Heart left ventricle (tissue), 16 donors: ENCODE data around the gene SEL1L. TPM values are rescaled to one million over a fixed set of nuclear protein-coding genes. Genes with fewer than 3 reads are reported as not detected.
A peak's percentile ranks its signal among the peaks of the same experiment; 100 is the strongest.
"Not testable (repeated sequence)": the region's sequence is repeated elsewhere in the genome, so short reads cannot be mapped to it uniquely, and the experiment has no call there.

Experiments used
- ATAC-seq, 4 donors: fragments of 200-7000 bp; cut with Tn5 transposase; one replicate each; pipeline ENCODE4 v1.9.1; 2020 to 2022; ENCODE audit warnings: moderate library complexity in 4 of 4, mild to moderate bottlenecking in 3 of 4, moderate number of reproducible peaks in 1 of 4
- DNase-seq, 5 donors: peaks; one replicate each; pipeline ENCODE4 v3.0.0-alpha.2; 2020
- H3K27ac ChIP-seq, 12 donors: fragments of 200-600 bp; sonication (generic) in 4 of 12; one replicate each; pipeline versions ENCODE4 v1.5.0 to v1.8.0; 2016 to 2022; ENCODE audit warnings: mild to moderate bottlenecking in 2 of 12
- H3K27me3 ChIP-seq, 9 donors: fragments of 200-600 bp; sonication (generic) in 2 of 9; one replicate each; pipeline versions ENCODE4 v1.5.1 to v1.8.0; 2016 to 2022; ENCODE audit warnings: mild to moderate bottlenecking in 3 of 9
- H3K36me3 ChIP-seq, 9 donors: fragments of 200-600 bp; sonication (generic) in 2 of 9; one replicate each; pipeline versions ENCODE4 v1.5.0 to v1.8.0; 2018 to 2022; ENCODE audit warnings: mild to moderate bottlenecking in 2 of 9
- H3K4me1 ChIP-seq, 12 donors: fragments of 200-600 bp; sonication (generic) in 4 of 12; one replicate each; pipeline versions ENCODE4 v1.5.0 to v1.8.0; 2016 to 2022; ENCODE audit warnings: mild to moderate bottlenecking in 3 of 12
- H3K4me3 ChIP-seq, 12 donors: fragments of 200-600 bp; sonication (generic) in 4 of 12; one replicate each; pipeline versions ENCODE4 v1.5.0 to v1.8.0; 2017 to 2022; ENCODE audit warnings: mild to moderate bottlenecking in 9 of 12, moderate library complexity in 4 of 12
- H3K9me3 ChIP-seq, 12 donors: fragments of 200-600 bp; sonication (generic) in 4 of 12; one replicate each; pipeline versions ENCODE4 v1.5.0 to v1.8.0; 2016 to 2022; ENCODE audit warnings: mild to moderate bottlenecking in 1 of 12
- POLR2A ChIP-seq, 2 donors: fragments of 450-650 bp; IDR thresholded peaks; one replicate each; pipeline ENCODE4 v1.6.1; 2017; ENCODE audit warnings: antibody characterized with exemption in 2 of 2, mild to moderate bottlenecking in 2 of 2, moderate library complexity in 2 of 2
- WGBS, 4 donors: extraction: QIAGEN DNeasy Blood & Tissue Kit in 2 of 4; methylation state at CpG; one replicate each; pipeline versions ENCODE4 v1.1.5 to v1.1.7; 2013 to 2018; 5-methylcytosine and 5-hydroxymethylcytosine counted together
- intact Hi-C, 10 donors: fragments of 100-400 bp; cut with DNase I; formaldehyde crosslinking; loops; one replicate each; pipeline versions ENCODE4 v1.11.1 to v1.14.2; 2022
- polyA plus RNA-seq, 2 donors: library from polyadenylated mRNA; stranded (reverse); fragments of 200-250 nt; gene quantifications; one replicate each; pipeline ENCODE4 v1.2.3, GENCODE V29; 2013
- total RNA-seq, 9 donors: library from RNA; depleted of rRNA in 2 of 9; stranded (reverse); fragments of >200 nt in 2 of 9; fragmentation: NEBNext Ultra II Directional in 3 of 9; extraction: Animal tissue kit (Norgen Biotek cat#: 25700) in 3 of 9; gene quantifications; one replicate each; pipeline versions ENCODE4 v1.1.0 to v1.2.4, GENCODE V29; 2016 to 2023
- TF ChIP-seq, protein P1 (sequence below), 12 donors: fragments of 200-600 bp; sonication (generic) in 4 of 12; IDR thresholded peaks; one replicate each; pipeline versions ENCODE4 v1.5.0 to v1.8.0; 2018 to 2022; ENCODE audit warnings: antibody characterized with exemption in 12 of 12, mild to moderate bottlenecking in 5 of 12
- donor health status: ischemic (EF 13 %, LVEDD 7.1; RV severe dilation, severe dysfunction).
- donor health status: healthy with polysubstance abuse.
- donor health status: DM: no; HTN: yes; CAD: no.
- donor health status: DM: no; HTN: no; CAD: no.
- donor health status: ischemic (EF 25% LVEDD 6.9; RV normal size, moderate dysfunction).
- donor health status: ischemic (EF 25% LVEDD 5.7; RV mildly dilated, moderate dysfunction).
- donor health status: healthy.
- donor health status: DM: yes; HTN: yes; CAD: no.
- donor health status: ischemic (EF 35%, LVEDD 5.7; RV mildly dilated, moderate dysfunction).
- donor health status: nonischemic (EF 11% LVEDD 7.7; RV severe dilation, severe dysfunction).
- donor health status: DM: yes; HTN: yes; CAD: no.
- donor health status: PGD.
- donor health status: ischemic (EF 29% LVEDD 5.4; RV normal size, mild dysfunction).
- donor health status: nonischemic (EF 23%, LVEDD 6.1; RV moderate dilation, normal function).

SEL1L gene
- total and polyA plus RNA-seq, 11 donors: 9.4 to 86.5 (median 57.1) TPM

DNA sequence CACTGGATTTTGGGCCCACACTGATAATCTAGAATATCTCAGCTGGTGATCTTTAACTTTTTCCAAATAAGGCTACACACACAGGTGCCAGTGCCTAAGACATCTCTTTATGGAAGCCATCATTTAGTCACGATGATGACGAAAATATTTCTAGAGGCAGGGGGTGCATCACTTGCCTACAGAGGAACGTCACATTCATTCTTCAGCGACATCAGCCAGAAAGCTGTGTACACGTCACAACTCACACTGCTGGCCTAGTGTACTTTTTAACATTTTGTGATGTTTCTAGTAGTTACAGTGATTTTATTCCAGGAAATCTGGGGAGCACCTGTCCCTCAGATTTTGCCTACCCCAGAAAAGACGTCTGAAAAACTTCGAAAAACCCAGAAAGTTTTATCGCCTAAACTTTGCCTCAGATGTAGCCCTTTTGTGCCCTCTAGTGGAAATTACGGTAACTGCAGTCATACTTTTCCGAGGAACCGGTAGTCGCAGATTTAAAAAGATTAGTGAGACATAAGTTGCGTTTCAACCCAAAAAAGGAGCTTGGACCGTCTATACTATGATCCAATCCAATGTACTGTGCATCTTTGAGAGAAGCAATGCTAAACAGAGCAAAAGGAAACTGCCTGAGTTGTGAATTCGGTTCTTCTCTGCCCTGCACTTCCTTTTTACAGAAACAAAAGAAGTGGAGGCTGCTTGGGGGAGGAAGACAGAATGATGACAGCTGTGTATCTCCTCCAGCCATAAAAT is 69.2 kb downstream of the SEL1L start:
- Histone ChIP-seq H3K36me3 (no peaks in the 10 kb centered on the region), H3K9me3 (no peaks in the 10 kb centered on the region), H3K4me1 (peaks cover 0 to 7% (median 0%) of the 10 kb centered on the region in 12 donors), H3K4me3 (peak overlapping the region in 11 of 12 donors; percentile 32 to 64 (median 49)), H3K27me3 (no peaks in the 10 kb centered on the region), H3K27ac (peak overlapping the region in 5 of 12 donors; percentile 13 to 76 (median 23))
- WGBS, 4 donors: 13 to 19% (median 17%) methylated on average over 15 of the region's 15 CpGs
- ATAC-seq: peak in 3 of 4 donors; percentile 38 to 58 (median 53)
- peak in 2 of 5 donors; percentile 35 to 53 for DNase-seq
- intact Hi-C loops: loop anchor here in 6 of 10 donors (1.0 to 10.0 kb wide), 8 partner anchors 194 to 520 kb away; partner anchors contain the start of genes CEP128 (in 1 of the 6) and TSHR (in 1 of the 6)
- TF ChIP-seq, protein P1, sequence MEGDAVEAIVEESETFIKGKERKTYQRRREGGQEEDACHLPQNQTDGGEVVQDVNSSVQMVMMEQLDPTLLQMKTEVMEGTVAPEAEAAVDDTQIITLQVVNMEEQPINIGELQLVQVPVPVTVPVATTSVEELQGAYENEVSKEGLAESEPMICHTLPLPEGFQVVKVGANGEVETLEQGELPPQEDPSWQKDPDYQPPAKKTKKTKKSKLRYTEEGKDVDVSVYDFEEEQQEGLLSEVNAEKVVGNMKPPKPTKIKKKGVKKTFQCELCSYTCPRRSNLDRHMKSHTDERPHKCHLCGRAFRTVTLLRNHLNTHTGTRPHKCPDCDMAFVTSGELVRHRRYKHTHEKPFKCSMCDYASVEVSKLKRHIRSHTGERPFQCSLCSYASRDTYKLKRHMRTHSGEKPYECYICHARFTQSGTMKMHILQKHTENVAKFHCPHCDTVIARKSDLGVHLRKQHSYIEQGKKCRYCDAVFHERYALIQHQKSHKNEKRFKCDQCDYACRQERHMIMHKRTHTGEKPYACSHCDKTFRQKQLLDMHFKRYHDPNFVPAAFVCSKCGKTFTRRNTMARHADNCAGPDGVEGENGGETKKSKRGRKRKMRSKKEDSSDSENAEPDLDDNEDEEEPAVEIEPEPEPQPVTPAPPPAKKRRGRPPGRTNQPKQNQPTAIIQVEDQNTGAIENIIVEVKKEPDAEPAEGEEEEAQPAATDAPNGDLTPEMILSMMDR (IDR thresholded peaks at IDR 0.05): peak; percentile 84 to 94 (median 92)
- TF ChIP-seq POLR2A (IDR thresholded peaks at IDR 0.05): no peak

DNA sequence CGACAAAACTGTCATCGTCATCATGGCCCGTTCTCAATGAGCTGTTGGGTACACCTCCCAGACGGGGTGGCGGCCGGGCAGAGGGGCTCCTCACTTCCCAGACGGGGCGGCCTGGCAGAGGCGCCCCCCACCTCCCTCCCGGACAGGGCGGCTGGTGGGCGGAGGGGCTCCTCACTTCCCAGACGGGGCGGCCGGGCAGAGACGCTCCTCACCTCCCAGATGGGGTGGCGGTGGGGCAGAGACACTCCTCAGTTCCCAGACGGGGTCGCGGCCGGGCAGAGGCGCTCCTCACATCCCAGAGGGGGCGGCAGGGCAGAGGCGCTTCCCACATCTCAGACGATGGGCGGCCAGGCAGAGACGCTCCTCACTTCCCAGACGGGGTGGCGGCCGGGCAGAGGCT is 71.3 kb downstream of the SEL1L start:
- 93 to 96% (median 95%) methylated on average over 22 to 30 of the region's 30 CpGs for WGBS, 4 donors
- H3K4me3 ChIP-seq, DNase-seq, H3K4me1 ChIP-seq, H3K27ac ChIP-seq, H3K27me3 ChIP-seq, H3K36me3 ChIP-seq, H3K9me3 ChIP-seq, ATAC-seq: not testable (repeated sequence)
- intact Hi-C loops: loop anchor here in 5 of 10 donors (5.0 to 10.0 kb wide), 5 partner anchors 195 to 518 kb away; partner anchors contain the start of genes CEP128 (in 1 of the 5) and TSHR (in 1 of the 5)

DNA sequence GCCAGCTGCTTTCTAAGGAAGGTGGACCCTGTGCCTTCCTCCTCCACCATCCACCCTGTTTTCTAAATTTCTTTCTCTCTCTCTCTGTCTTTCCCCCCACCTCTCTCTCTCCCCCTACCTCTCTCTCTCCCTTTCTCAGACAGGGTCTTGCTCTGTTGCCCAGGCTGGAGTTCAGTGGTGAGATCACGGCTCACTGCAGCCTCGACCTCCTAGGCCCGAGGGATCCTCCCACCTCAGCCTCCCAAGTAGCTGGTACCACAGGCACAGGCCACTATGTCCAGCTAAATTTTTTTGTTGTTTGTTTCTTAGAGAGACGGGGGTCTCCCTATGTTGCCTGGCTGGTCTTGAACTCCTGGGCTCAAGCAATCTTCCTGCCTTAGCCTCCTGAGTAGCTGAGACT is 73.7 kb downstream of the SEL1L start:
- intact Hi-C loops: loop anchor here in 8 of 10 donors (5.0 to 10.0 kb wide), 5 partner anchors 193 to 515 kb away; partner anchors contain the start of genes TSHR (in 3 of the 8) and CEP128 (in 1 of the 8)

DNA sequence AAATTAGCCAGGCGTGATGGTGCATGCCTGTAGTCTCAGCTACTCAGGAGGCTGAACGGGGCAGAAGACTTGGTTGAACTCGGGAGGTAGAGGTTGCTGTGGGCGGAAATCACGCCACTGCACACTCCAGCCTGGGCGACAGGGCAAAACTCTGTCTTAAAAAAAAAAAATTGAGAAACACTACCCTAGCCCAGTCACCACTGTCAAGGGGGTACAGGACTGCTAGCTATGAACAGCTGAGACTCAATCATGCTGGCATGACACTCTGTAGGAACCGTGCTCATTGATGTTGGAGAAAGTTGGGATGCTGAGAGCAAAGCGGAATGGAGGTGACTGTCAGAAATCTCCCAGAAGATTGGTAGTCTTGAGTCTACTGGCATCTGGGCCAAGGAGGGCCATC is 75.3 kb downstream of the SEL1L start:
- intact Hi-C loops: loop anchor here in 3 of 10 donors (5.0 to 10.0 kb wide), 2 partner anchors 191 to 504 kb away; partner anchors contain the start of gene TSHR (in 2 of the 3)
- H3K4me3 ChIP-seq: no peak overlapping the region
- 92 to 98% (median 97%) methylated on average over 8 of the region's 8 CpGs for WGBS, 4 donors

More for the DNA sequence above, 73.7 kb downstream of the SEL1L start:
- WGBS, 4 donors: 80 to 94% (median 93%) methylated on average over 4 of the region's 4 CpGs
- DNase-seq: no peak
- peaks cover 0 to 6% (median 0%) of the 10 kb centered on the region in 12 donors for H3K4me1 ChIP-seq
- no peak for ATAC-seq
- H3K9me3 ChIP-seq: no peaks in the 10 kb centered on the region
- H3K27me3 ChIP-seq: no peaks in the 10 kb centered on the region
- TF ChIP-seq, protein P1 (IDR thresholded peaks at IDR 0.05): no peak
- no peak for TF ChIP-seq POLR2A (IDR thresholded peaks at IDR 0.05)
- H3K4me3 ChIP-seq: no peak overlapping the region
- H3K36me3 ChIP-seq: no peaks in the 10 kb centered on the region
- H3K27ac ChIP-seq: no peak overlapping the region

More for the DNA sequence above, 75.3 kb downstream of the SEL1L start:
- H3K27ac ChIP-seq: no peak overlapping the region
- H3K9me3 ChIP-seq: no peaks in the 10 kb centered on the region
- no peaks in the 10 kb centered on the region for H3K36me3 ChIP-seq
- no peaks in the 10 kb centered on the region for H3K4me1 ChIP-seq
- H3K27me3 ChIP-seq: no peaks in the 10 kb centered on the region
- no peak for DNase-seq
- no peak for ATAC-seq
- TF ChIP-seq POLR2A (IDR thresholded peaks at IDR 0.05): no peak
- TF ChIP-seq, protein P1 (IDR thresholded peaks at IDR 0.05): no peak
